Measurements from ENCODE around the gene METTL5.
A peak's percentile ranks its signal among the peaks of the same experiment; 100 is the strongest.
"Not testable (repeated sequence)": the region's sequence is repeated elsewhere in the genome, so short reads cannot be mapped to it uniquely, and the experiment has no call there.

The METTL5 gene

GRCh38 chr2:169824373-169825333, at the start of gene METTL5:
Gene METTL5 (minus strand): TSS chr2:169824905. CDS start chr2:169824597, 308 bp downstream.
- peak; percentile 81 for FAIRE-seq
- DNase-seq (ENCODE audit: extremely low spot score, insufficient read length, low read depth): peak; percentile 78

GRCh38 chr2:169871994-169872393, 47.3 kb upstream of the METTL5 start:
- FAIRE-seq: no peak

GRCh38 chr2:169871369-169871768, 46.7 kb upstream of the METTL5 start:
- FAIRE-seq; DNase-seq (ENCODE audit: extremely low spot score, insufficient read length, low read depth): not testable (repeated sequence)

More at GRCh38 chr2:169871994-169872393, 47.3 kb upstream of the METTL5 start:
- no peak for DNase-seq (ENCODE audit: extremely low spot score, insufficient read length, low read depth)

GRCh38 chr2:169868951-169869350, 44.2 kb upstream of the METTL5 start:
- DNase-seq (ENCODE audit: extremely low spot score, insufficient read length, low read depth): no peak
- FAIRE-seq: no peak

GRCh38 chr2:169867579-169867978, 42.9 kb upstream of the METTL5 start:
- no peak for DNase-seq (ENCODE audit: extremely low spot score, insufficient read length, low read depth)
- FAIRE-seq: no peak

- DNase-seq (ENCODE audit: extremely low spot score, insufficient read length, low read depth); FAIRE-seq: not testable (repeated sequence)
These were observed 41.5 kb upstream of the METTL5 start for GRCh38 chr2:169866230-169866629.

GRCh38 chr2:169865492-169865891, 40.8 kb upstream of the METTL5 start:
- no peak for FAIRE-seq
- DNase-seq (ENCODE audit: extremely low spot score, insufficient read length, low read depth): no peak

GRCh38 chr2:169862816-169863215, 38.1 kb upstream of the METTL5 start:
- FAIRE-seq (no peak), DNase-seq (ENCODE audit: extremely low spot score, insufficient read length, low read depth) (no peak)

GRCh38 chr2:169860149-169860548, 35.4 kb upstream of the METTL5 start:
- no peak for DNase-seq (ENCODE audit: extremely low spot score, insufficient read length, low read depth)
- no peak for FAIRE-seq

GRCh38 chr2:169859423-169859822, 34.7 kb upstream of the METTL5 start:
- FAIRE-seq: no peak
- DNase-seq (ENCODE audit: extremely low spot score, insufficient read length, low read depth): no peak

GRCh38 chr2:169855281-169856258, 30.9 kb upstream of the METTL5 start:
- not testable (repeated sequence) for DNase-seq (ENCODE audit: extremely low spot score, insufficient read length, low read depth); FAIRE-seq

- DNase-seq (ENCODE audit: extremely low spot score, insufficient read length, low read depth) (no peak), FAIRE-seq (peak; percentile 45)
These were observed 28.4 kb upstream of the METTL5 start for GRCh38 chr2:169853041-169853668.

GRCh38 chr2:169849710-169850109, 25.0 kb upstream of the METTL5 start:
- DNase-seq (ENCODE audit: extremely low spot score, insufficient read length, low read depth) (no peak), FAIRE-seq (no peak)

- not testable (repeated sequence) for FAIRE-seq; DNase-seq (ENCODE audit: extremely low spot score, insufficient read length, low read depth)
These were observed 24.4 kb upstream of the METTL5 start for GRCh38 chr2:169848959-169849693.

- DNase-seq (ENCODE audit: extremely low spot score, insufficient read length, low read depth): no peak
These were observed 20.3 kb upstream of the METTL5 start for GRCh38 chr2:169845016-169845415.

GRCh38 chr2:169841625-169842024, 16.9 kb upstream of the METTL5 start:
- FAIRE-seq; DNase-seq (ENCODE audit: extremely low spot score, insufficient read length, low read depth): not testable (repeated sequence)

More at GRCh38 chr2:169845016-169845415, 20.3 kb upstream of the METTL5 start:
- FAIRE-seq: no peak

GRCh38 chr2:169840747-169841142, 16.0 kb upstream of the METTL5 start:
- no peak for DNase-seq (ENCODE audit: extremely low spot score, insufficient read length, low read depth)
- FAIRE-seq: no peak

GRCh38 chr2:169839954-169840746, 15.4 kb upstream of the METTL5 start:
- no peak for FAIRE-seq

More at GRCh38 chr2:169839954-169840746, 15.4 kb upstream of the METTL5 start:
- DNase-seq (ENCODE audit: extremely low spot score, insufficient read length, low read depth): no peak
